HAP-1 (cell line): Measurements from ENCODE around the gene QSOX1.
A peak's percentile ranks its signal among the peaks of the same experiment; 100 is the strongest.
"Not testable (repeated sequence)": the region's sequence is repeated elsewhere in the genome, so short reads cannot be mapped to it uniquely, and the experiment has no call there.

Source experiments
- DNase-seq, 2 experiments: peaks; one replicate each; pipeline ENCODE4 v3.0.0-alpha.2; 2016 to 2020; ENCODE audit warnings: low spot score in 2 of 2
- H3K27me3 ChIP-seq: fragments of 250-450 bp; sonication (Bioruptor Pico); 2 replicates; pipeline ENCODE4 v1.5.1; 2020; ENCODE audit warnings: low read depth, mild to moderate bottlenecking, moderate library complexity
- H3K36me3 ChIP-seq: fragments of 250-450 bp; sonication (Bioruptor Pico); replicated peaks from 2 replicates; pipeline ENCODE4 v1.5.1; 2020; ENCODE audit warnings: mild to moderate bottlenecking
- H3K4me1 ChIP-seq: fragments of 250-450 bp; sonication (Bioruptor Pico); 2 replicates; pipeline ENCODE4 v1.5.1; 2020; ENCODE audit warnings: mild to moderate bottlenecking
- H3K4me3 ChIP-seq: fragments of 250-450 bp; sonication (Bioruptor Pico); 2 replicates; pipeline ENCODE4 v1.5.1; 2020; ENCODE audit warnings: mild to moderate bottlenecking, moderate library complexity
- H3K9me3 ChIP-seq: fragments of 250-450 bp; sonication (Bioruptor Pico); 2 replicates; pipeline ENCODE4 v1.5.1; 2020; ENCODE audit warnings: mild to moderate bottlenecking, moderate library complexity
- in situ Hi-C: fragments of 300-500 bp; cut with MboI; formaldehyde crosslinking; loops from 3 replicates; pipeline ENCODE4 v1.14.3; 2020; ENCODE audit warnings: low sequenced_read_pairs, inconsistent platforms, mixed read lengths

Gene QSOX1

DNA sequence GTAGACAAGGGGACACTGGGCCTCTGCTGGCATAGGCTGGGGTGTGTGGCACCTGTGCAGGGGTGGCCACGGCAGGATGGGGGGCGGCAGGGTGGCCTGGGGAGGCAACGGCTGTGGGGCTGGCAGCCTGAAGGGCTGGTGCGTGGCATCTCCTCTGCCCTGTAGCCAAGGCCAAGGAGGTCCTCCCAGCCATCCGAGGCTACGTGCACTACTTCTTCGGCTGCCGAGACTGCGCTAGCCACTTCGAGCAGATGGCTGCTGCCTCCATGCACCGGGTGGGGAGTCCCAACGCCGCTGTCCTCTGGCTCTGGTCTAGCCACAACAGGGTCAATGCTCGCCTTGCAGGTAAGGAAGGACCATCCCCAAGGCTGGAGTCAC lies 39.4 kb downstream of the QSOX1 start:
- no peak for DNase-seq
- no peaks in the 10 kb centered on the region; the same call in 1 of the 2 replicates for H3K4me1 ChIP-seq
- peaks cover 3% of the 10 kb centered on the region; the same call in 1 of the 2 replicates for H3K36me3 ChIP-seq
- in situ Hi-C loops, result no loop called here
- no peaks in the 10 kb centered on the region for H3K9me3 ChIP-seq
- H3K27me3 ChIP-seq, result no peaks in the 10 kb centered on the region
- no peak overlapping the region for H3K4me3 ChIP-seq

DNA sequence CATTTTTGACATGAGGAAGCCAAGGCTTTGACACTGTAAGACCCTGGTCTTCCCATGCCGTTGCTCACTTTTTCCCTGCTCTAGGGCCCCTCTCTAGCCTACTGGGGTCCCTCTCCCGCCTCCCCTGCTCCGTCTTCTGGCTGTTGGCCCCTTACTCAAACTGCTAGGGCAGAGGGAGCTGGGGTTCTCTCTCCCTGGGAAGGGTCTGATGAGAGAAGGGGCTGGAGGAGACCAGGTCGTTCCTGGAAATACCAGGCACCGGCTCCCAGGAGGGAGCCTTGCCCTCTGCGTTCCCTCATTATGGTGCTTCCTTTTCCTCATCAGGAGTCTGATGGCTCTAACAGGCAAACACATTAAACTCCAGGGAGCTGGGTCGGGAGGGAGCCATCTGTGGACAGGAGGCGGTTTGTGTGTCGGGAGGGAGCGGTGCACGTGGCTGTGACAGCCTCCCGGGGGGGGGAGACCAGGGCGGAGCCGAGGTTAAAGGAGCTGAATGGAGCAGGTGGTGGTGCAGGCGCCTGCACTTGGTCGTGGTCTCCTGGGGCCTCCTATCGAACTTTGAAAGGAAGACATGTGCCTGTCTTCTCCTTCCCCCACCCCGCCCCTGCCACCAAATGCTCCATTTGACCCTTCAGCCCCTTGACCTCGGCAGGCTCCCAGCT lies 40.0 kb downstream of the QSOX1 start:
- Histone ChIP-seq H3K27me3 (no peaks in the 10 kb centered on the region), H3K9me3 (no peaks in the 10 kb centered on the region), H3K4me3 (no peak overlapping the region), H3K4me1 (no peaks in the 10 kb centered on the region; the same call in 1 of the 2 replicates), H3K36me3 (peaks cover 3% of the 10 kb centered on the region; the same call in 1 of the 2 replicates)
- in situ Hi-C loops, result no loop called here
- DNase-seq, result no peak

DNA sequence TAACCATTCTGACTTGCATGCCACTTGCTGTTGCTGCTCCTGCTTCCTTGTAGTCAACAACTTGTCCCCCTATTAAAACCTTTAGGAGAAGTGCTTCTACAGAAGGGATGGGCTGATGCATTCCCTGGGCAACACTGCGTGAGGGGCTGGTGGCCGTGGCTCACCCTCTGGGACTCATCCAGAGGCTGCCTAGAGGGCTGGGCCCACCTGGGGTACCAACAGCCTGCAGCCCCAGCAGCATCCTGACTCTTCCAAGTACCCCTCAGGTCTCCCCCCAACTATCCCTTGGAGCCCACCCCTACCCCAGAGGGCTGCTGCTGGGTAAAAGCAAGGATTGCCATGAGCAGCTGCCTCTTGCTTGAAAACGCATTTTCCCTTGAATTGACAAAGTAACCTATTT lies 40.7 kb downstream of the QSOX1 start:
- no peaks in the 10 kb centered on the region for H3K27me3 ChIP-seq
- H3K4me1 ChIP-seq, result no peaks in the 10 kb centered on the region; the same call in 1 of the 2 replicates
- no peak overlapping the region for H3K4me3 ChIP-seq
- no peak for DNase-seq
- H3K9me3 ChIP-seq, result no peaks in the 10 kb centered on the region
- in situ Hi-C loops, result no loop called here
- H3K36me3 ChIP-seq, result peaks cover 3% of the 10 kb centered on the region; the same call in 1 of the 2 replicates

DNA sequence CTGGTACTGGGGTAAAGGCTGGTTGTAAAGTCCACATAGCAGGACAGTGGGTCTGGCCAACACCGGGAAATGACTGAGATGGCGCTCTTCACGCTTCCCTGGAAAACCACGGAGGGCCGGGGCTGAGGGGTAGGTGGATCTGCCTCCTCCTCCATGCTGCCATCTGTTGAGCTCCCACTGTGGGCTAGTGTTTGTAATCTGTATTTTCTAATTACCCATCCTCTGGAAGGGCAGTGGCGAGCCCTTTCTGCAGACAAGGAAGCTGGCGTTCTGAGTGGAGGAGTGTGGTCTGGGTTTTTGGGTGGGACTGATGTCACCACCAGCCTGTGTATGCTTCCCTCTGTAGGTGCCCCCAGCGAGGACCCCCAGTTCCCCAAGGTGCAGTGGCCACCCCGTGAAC lies 41.2 kb downstream of the QSOX1 start:
- in situ Hi-C loops, result no loop called here
- no peaks in the 10 kb centered on the region; the same call in 1 of the 2 replicates for H3K4me1 ChIP-seq
- no peaks in the 10 kb centered on the region for H3K9me3 ChIP-seq
- H3K4me3 ChIP-seq, result no peak overlapping the region
- H3K36me3 ChIP-seq, result peaks cover 3% of the 10 kb centered on the region; the same call in 1 of the 2 replicates
- DNase-seq, result no peak
- no peaks in the 10 kb centered on the region for H3K27me3 ChIP-seq

DNA sequence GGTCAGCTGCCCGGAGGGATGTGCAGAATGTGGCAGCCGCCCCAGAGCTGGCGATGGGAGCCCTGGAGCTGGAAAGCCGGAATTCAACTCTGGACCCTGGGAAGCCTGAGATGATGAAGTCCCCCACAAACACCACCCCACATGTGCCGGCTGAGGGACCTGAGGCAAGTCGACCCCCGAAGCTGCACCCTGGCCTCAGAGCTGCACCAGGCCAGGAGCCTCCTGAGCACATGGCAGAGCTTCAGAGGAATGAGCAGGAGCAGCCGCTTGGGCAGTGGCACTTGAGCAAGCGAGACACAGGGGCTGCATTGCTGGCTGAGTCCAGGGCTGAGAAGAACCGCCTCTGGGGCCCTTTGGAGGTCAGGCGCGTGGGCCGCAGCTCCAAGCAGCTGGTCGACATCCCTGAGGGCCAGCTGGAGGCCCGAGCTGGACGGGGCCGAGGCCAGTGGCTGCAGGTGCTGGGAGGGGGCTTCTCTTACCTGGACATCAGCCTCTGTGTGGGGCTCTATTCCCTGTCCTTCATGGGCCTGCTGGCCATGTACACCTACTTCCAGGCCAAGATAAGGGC lies 41.9 kb downstream of the QSOX1 start:
- no peak overlapping the region for H3K4me3 ChIP-seq
- H3K9me3 ChIP-seq, result no peaks in the 10 kb centered on the region
- no peaks in the 10 kb centered on the region; the same call in 1 of the 2 replicates for H3K4me1 ChIP-seq
- peaks cover 3% of the 10 kb centered on the region; the same call in 1 of the 2 replicates for H3K36me3 ChIP-seq
- no peaks in the 10 kb centered on the region for H3K27me3 ChIP-seq
- DNase-seq, result no peak
- in situ Hi-C loops, result no loop called here

DNA sequence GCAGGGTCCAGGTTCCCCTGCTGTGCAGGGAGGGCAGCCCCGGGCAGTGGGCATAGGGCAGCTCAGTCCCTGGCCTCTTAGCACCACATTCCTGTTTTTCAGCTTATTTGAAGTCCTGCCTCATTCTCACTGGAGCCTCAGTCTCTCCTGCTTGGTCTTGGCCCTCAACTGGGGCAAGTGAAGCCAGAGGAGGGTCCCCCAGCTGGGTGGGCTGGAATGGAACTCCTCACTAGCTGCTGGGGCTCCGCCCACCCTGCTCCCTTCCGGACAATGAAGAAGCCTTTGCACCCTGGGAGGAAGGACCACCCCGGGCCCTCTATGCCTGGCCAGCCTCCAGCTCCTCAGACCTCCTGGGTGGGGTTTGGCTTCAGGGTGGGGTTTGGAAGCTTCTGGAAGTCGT lies 42.6 kb downstream of the QSOX1 start:
- DNase-seq, result no peak
- H3K27me3 ChIP-seq, result no peaks in the 10 kb centered on the region
- peaks cover 3% of the 10 kb centered on the region; the same call in 1 of the 2 replicates for H3K36me3 ChIP-seq
- H3K9me3 ChIP-seq, result no peaks in the 10 kb centered on the region
- in situ Hi-C loops, result no loop called here
- no peak overlapping the region for H3K4me3 ChIP-seq
- no peaks in the 10 kb centered on the region; the same call in 1 of the 2 replicates for H3K4me1 ChIP-seq

DNA sequence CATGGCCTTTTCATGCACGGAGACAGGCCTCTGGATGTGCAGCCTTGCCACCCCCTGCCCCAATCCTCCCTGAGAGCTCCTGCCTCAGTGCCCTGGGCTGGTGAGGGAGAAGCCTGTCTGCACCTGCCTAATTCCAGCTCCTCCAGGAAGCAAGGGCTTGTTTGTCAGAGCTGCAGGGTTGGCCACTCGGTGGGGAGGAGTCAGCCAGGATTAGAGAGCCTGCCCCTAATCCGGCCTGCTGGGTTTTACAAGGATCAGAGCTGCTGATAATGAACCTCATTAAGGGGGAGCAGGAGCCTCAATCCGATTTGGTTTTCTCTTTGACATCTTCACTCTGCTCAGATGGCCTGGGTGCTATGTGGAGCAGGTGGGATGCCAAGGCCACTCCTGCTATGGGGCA lies 43.5 kb downstream of the QSOX1 start:
- Histone ChIP-seq H3K36me3 (peaks cover 3% of the 10 kb centered on the region; the same call in 1 of the 2 replicates), H3K27me3 (no peaks in the 10 kb centered on the region), H3K9me3 (no peaks in the 10 kb centered on the region), H3K4me3 (no peak overlapping the region), H3K4me1 (no peaks in the 10 kb centered on the region; the same call in 1 of the 2 replicates)
- peak; percentile 26 to 72 for DNase-seq
- in situ Hi-C loops, result no loop called here

DNA sequence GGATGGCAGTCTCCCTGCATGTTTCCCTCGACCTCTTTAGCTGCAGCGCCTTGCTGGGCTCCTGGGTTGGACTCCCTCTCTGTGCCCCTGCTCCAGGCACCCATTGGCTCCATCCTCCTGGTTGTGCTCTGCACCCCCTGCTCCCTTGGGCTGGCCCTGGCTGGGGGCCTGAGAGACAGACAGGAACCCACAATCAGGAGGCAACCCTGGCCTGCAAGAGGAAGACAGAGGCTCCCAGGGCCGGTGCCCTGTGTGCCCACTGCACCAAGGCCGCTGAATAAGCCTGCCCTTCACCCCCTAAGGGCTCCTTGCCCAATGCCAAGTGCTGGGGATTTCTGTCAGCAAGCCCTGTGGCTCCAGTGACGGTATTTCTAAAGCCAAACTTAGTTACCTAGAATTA lies 43.9 kb downstream of the QSOX1 start:
- no peaks in the 10 kb centered on the region for H3K27me3 ChIP-seq
- no peaks in the 10 kb centered on the region for H3K9me3 ChIP-seq
- no peaks in the 10 kb centered on the region; the same call in 1 of the 2 replicates for H3K4me1 ChIP-seq
- DNase-seq, result no peak
- H3K4me3 ChIP-seq, result no peak overlapping the region
- H3K36me3 ChIP-seq, result peaks cover 3% of the 10 kb centered on the region; the same call in 1 of the 2 replicates
- in situ Hi-C loops, result no loop called here

DNA sequence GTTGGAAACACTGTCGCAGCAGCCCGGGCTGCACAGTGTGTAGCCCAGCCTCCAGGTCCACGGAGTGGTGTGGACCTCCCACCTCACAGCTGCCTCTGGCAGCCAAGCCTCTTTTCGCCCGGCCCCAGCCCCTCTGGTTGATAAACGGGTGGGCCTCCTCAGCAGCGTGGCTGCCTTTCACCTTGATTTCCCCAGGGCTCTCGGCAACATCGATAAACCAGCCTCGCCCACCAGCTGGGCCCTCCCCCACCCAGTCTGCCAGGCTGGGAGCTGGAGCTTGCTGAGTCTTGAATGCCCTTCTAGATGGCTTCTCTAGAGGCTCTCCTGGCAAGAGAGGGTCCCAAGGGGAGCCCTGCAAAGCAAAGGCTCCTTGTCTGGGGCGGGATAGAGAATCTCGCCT lies 44.3 kb downstream of the QSOX1 start:
- in situ Hi-C loops, result no loop called here
- Histone ChIP-seq H3K9me3 (no peaks in the 10 kb centered on the region), H3K27me3 (no peaks in the 10 kb centered on the region), H3K36me3 (peaks cover 3% of the 10 kb centered on the region; the same call in 1 of the 2 replicates), H3K4me1 (no peaks in the 10 kb centered on the region; the same call in 1 of the 2 replicates), H3K4me3 (no peak overlapping the region)
- no peak for DNase-seq

DNA sequence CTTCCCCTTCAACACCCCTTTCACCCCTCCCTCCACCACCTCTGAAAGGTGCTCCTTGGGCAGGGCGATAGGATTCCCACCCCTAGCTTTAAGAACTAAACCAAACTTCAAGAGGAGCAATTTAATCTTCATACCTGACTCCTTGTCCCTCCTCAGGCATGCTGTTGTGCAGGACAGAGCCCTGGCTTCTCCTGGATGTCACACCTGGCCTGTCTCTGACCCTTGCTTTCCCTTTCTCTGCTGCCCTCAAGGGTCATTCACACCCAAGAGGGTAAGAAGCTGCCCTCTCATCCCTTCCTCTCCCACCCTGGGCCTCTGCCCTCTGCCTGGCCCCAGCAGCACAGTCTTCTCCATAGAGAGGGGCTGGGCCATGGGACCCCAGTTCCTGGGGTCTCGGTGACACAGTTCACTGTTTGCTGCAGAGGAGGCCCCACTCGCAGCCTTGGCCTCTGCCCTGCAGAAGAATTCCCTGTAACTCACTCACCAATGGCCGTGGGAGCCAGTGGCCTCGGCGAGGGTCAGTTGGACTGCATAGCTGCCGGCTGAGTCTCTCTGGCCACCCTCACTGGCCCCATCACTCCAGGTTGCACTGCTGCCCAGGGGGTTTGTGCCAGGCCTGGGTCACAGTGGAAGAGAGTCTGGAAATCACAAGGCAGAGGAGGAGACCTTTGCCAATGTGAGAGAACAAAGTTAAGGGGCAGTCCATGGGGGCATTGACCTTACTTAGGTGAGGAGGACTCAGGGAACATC lies 47.0 kb downstream of the QSOX1 start:
- Histone ChIP-seq H3K9me3 (no peaks in the 10 kb centered on the region), H3K36me3 (peaks cover under 1% of the 10 kb centered on the region; the same call in 1 of the 2 replicates), H3K4me1 (no peaks in the 10 kb centered on the region; the same call in 1 of the 2 replicates), H3K4me3 (no peak overlapping the region), H3K27me3 (no peaks in the 10 kb centered on the region)
- no peak for DNase-seq
- in situ Hi-C loops, result loop anchor here (10.0 kb wide), 1 partner anchor 63 kb away; no protein-coding TSS in a partner anchor

DNA sequence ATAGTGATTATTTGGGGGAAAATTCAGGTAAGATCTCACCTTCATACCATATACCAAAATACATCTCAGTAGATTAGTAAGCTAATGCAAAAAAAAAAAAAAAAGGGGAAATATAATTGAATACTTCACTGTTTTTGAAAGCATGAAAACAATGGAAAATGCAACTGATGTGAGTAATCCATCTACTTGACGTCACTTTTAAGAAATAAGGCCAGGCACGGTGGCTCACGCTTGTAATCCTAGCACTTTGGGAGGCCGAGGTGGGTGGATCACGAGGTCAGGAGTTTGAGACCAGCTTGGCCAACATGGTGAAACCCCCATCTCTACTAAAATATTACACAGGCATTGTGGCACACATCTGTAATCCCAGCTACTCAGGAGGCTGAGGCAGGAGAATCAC lies 47.9 kb downstream of the QSOX1 start:
- in situ Hi-C loops, result loop anchor here (10.0 kb wide), 1 partner anchor 62 kb away; no protein-coding TSS in a partner anchor

DNA sequence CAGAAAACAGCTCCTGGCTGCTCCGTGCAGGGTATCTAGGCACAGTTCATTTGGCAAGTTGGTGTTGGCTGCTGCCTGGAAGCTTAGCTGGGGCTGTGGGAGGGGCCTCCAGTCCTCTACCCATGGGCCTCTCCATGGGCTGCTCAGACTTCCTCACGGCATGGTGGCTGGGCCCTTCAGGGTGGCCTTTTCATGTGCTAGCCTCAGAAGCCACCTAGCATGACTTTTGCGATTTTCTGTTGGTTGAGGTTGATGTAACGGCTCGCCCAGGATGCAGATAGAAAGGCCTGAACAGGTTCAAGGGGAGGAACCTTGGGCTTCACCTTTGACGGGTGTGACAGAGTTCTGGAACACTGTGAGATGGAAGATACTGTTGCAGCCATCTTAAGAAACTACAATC lies 49.6 kb downstream of the QSOX1 start:
- in situ Hi-C loops, result loop anchor here (10.0 kb wide), 1 partner anchor 61 kb away; no protein-coding TSS in a partner anchor
- Histone ChIP-seq H3K27me3 (no peaks in the 10 kb centered on the region), H3K4me1 (no peaks in the 10 kb centered on the region), H3K9me3 (no peaks in the 10 kb centered on the region), H3K36me3 (no peaks in the 10 kb centered on the region), H3K4me3 (no peak overlapping the region)
- DNase-seq, result no peak

More for the DNA sequence above, 47.9 kb downstream of the QSOX1 start:
- H3K9me3 ChIP-seq, H3K4me1 ChIP-seq, H3K4me3 ChIP-seq, H3K36me3 ChIP-seq, DNase-seq, H3K27me3 ChIP-seq: not testable (repeated sequence)

DNA sequence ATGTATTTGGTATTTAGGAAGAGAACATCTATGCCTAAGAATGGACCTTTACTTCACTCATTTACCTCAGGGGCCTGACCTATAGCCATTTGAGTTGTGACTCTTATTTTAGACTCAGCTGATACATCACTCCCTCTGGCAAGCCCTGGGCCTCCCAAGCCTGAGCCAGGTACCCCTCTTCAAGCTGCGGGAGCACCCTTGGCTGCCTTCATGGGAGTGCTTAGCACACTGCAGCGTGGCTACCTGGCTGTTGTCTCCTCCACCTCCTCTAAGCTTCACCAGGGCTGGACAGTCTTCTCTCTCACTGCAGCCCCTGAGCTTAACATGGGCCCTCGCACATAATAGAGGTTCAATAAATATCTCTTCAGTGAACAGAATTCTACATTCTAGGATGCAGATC lies 51.9 kb downstream of the QSOX1 start:
- in situ Hi-C loops, result loop anchor here (10.0 kb wide), 1 partner anchor 58 kb away; no protein-coding TSS in a partner anchor
- no peaks in the 10 kb centered on the region for H3K9me3 ChIP-seq
- H3K27me3 ChIP-seq, result no peaks in the 10 kb centered on the region
- H3K36me3 ChIP-seq, result no peaks in the 10 kb centered on the region
- H3K4me3 ChIP-seq, result no peak overlapping the region
- H3K4me1 ChIP-seq, result no peaks in the 10 kb centered on the region
- no peak for DNase-seq
